ENCODE data around the gene PIP5K1C.
"Not testable (repeated sequence)": the region's sequence is repeated elsewhere in the genome, so short reads cannot be mapped to it uniquely, and the experiment has no call there.

The PIP5K1C gene

GRCh38 chr19:3651684-3652083 lies 48.6 kb downstream of the PIP5K1C start:
- TF ChIP-seq ZFX (IDR thresholded peaks at IDR 0.05; ENCODE audit: borderline replicate concordance), result no peak
- TF ChIP-seq CTCF (IDR thresholded peaks at IDR 0.05), result no peak
- no peak overlapping the region for H3K27ac ChIP-seq

GRCh38 chr19:3649888-3650287 lies 50.4 kb downstream of the PIP5K1C start:
- no peak overlapping the region for H3K27ac ChIP-seq
- no peak for TF ChIP-seq CTCF (IDR thresholded peaks at IDR 0.05)

GRCh38 chr19:3648037-3648905 lies 52.0 kb downstream of the PIP5K1C start:
- TF ChIP-seq CTCF (IDR thresholded peaks at IDR 0.05), result no peak
- TF ChIP-seq ZFX (IDR thresholded peaks at IDR 0.05; ENCODE audit: borderline replicate concordance), result no peak
- H3K27ac ChIP-seq, result no peak overlapping the region

GRCh38 chr19:3647102-3647501 lies 53.2 kb downstream of the PIP5K1C start:
- not testable (repeated sequence) for H3K27ac ChIP-seq

GRCh38 chr19:3646336-3647092 lies 53.8 kb downstream of the PIP5K1C start:
- no peak overlapping the region for H3K27ac ChIP-seq
- TF ChIP-seq CTCF (IDR thresholded peaks at IDR 0.05) (no peak), ZFX (IDR thresholded peaks at IDR 0.05; ENCODE audit: borderline replicate concordance) (no peak)

GRCh38 chr19:3645726-3646125 lies 54.5 kb downstream of the PIP5K1C start:
- no peak overlapping the region for H3K27ac ChIP-seq
- TF ChIP-seq CTCF (IDR thresholded peaks at IDR 0.05) (no peak), ZFX (IDR thresholded peaks at IDR 0.05; ENCODE audit: borderline replicate concordance) (no peak)

GRCh38 chr19:3645067-3645396 lies 55.2 kb downstream of the PIP5K1C start:
- TF ChIP-seq ZFX (IDR thresholded peaks at IDR 0.05; ENCODE audit: borderline replicate concordance) (no peak), CTCF (IDR thresholded peaks at IDR 0.05) (no peak)
- H3K27ac ChIP-seq, result peak overlapping the region; percentile 7; the same call in 1 of the 2 replicates

All from 22Rv1 (cell line).